Inflammatory macrophage treated with lipopolysaccharide for 1 hour (primary cell): Measurements from ENCODE around the gene ADAM15.

ENCODE experiments used
- DNase-seq, 2 donors: peaks; one replicate each; pipeline ENCODE4 v3.0.0-alpha.2; 2020 to 2022

The ADAM15 gene

DNA sequence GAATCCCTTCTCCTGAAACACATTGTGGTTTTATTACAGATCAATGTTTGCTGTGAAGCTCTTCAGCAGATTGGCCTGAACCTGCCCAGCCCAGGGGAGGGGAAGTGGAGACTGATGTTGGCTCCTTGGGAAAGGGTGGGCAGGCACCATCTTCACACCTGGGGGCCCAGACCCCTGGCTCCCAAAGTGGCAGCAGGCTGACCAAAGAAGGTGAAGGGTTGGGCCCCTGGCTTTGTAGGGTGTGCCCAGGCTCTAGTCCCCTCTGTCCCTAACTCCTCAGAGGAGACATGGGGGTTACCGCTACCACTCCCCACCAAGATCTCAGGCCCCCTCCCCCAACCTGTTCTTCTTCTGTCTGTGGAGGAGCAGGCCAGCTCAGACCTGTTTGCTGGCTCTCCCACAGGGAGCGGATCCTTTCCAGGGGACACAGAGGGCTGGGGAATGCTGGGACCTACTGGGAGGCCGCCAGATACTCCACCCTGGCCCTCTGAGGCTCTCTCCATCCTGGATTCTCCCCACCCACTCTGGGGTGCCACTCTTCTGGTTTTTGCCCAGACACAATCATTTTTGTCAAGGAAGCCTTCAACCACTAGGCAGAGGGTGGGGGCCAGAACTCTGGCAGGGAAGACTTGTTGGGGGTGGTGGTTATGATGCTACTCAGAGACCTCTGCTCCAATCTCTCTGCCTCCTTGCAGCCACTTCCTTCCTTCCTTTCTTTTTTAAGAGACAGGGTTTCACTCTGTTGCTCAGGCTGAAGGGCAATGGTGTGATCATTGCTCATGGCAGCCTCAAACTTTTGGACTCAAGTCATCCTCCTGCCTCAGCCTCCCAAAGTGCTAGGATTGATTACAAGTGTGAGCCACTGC lies 22.5 kb downstream of the ADAM15 start:
- DNase-seq = peak; percentile 38 to 51

DNA sequence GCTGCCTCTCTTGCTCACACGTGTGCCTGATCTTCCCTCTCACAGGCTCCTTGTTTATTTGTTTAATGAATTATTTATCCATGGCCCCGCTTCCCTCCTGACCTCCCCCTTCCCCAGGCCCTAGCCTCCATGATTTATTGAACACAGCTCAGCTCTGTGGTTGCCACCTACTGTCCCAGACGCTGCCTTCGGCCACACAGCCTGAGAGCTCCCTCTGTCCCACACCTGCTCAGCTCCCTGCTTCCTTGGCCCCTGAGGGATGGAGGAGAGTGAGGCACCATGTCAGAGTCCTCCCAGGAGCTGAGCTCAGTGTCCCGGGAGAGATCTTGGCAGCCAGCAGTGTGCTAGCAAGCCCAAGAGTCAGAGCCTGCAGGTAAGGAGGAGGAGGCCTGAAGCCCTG lies 24.4 kb downstream of the ADAM15 start:
- DNase-seq = no peak

DNA sequence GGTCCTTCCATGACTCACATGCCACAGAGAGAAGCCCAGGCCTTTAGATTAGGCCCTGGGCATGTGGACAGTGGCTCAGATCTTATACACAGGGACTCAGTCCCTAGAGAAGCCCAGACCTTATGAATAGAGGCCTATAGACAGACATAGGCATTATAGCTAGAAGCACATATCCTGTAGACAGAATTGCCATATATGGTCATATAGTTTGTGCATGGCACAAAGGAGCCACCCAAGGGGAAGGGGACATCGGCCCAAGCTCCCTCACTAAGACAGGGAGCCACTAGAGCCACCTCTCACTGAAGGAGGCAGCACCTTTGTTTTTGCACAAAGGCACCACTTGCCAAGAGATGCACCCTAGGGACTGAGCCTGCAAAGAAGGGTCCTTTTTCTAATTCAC lies 25.3 kb downstream of the ADAM15 start:
- DNase-seq = no peak

DNA sequence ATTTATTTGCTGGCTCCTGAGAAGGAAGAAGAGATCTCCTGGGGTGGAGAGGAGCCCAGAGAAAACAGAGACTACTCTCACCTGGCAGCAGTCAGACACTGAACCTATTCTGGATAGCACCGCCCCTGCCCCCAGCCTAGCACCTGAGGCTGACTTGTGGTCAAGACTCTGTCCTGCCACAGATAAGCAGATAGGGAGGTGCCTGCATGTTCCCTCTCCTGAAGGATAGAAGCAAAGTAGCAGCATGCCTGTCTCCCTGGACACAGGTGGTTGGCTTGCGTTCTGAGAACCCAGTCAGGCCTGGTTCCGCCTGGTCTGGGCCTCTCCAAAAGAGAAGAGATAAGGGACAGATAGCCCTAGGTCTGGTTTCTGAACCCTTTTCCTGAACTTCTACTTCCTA lies 26.2 kb downstream of the ADAM15 start:
- no peak for DNase-seq

DNA sequence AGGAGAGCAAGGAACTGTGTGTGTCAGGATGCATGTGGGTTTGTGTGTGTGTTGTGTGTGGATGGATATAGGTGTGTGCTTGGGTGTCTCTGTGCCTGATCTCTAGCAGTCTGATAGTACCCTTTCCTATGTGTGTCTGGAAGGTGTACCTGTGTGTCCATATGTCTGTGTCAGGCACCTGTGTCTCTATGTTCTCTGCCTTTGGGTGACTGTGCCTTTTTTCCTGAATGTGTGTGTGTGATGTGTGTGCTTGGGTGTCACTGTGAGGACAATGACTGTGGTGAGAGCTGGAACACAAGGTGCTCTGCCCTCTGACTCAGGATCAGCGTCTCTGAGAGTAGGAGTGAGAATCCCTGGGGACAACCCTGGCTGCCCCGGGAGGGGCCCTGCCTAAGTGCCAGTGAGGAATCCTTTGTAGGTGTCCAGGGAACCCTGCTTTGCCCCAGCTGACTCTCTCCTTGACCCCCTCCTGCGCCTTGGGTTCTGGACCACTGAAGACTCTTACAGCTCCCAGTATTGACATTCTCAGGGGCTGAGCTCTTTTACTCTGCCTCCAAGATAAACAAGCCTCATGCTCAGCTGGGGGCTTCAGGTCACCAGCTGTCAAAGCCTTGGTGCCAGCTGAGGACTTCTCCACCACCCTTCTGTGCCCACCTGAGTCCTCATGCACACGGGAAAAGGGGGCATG lies 26.8 kb downstream of the ADAM15 start:
- DNase-seq = no peak

DNA sequence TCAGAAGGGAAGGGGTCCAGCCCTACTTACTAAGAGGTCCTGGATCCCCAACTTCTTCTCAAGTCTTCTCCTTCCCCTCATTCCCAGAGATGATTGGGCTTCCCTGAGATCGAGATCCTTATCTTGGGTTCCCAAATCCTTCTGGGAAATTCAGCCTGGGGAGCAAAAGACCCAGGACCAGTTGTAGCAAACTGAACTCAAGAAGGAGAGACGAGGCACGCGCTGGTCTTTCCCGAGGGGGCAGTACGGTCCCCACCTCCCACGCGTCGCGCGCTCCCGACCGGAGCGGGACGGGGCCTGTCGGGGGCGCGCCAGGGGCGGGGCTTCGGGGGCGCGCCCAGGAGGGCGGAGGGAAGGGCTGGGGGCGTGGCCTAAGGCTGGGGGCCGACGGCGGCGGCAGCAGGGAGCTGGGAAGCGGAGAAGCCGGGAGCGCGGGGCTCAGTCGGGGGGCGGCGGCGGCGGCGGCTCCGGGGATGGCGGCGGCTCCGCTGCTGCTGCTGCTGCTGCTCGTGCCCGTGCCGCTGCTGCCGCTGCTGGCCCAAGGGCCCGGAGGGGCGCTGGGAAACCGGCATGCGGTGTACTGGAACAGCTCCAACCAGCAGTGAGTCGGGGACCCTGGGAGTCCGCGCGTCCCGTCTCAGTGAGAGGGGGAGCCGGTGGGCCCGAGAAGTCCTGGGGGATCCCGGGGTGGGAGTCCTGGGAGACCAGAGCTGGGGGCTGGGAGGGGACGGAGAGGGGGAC lies 27.5 kb downstream of the ADAM15 start, which contains the start of gene EFNA3:
TSS of gene EFNA3 (plus strand) at position 369 of the 741 bp plus-strand sequence. CDS start at position 474, 105 bp downstream.
- peak; percentile 62 to 83 for DNase-seq

DNA sequence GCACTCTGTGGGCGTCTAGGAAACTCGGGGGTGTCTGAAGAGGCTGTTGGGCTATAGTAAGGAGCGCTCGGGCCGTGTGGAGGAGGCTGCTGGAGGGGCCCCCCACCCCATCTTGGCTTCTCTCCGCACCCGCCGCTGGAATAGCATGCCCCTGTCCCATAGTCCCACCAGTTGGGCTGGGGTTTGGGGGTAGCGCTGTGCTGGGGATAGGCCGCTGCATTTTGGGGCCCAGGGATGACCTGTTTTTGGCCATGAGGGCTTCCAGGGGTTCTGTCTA lies 28.0 kb downstream of the ADAM15 start:
- DNase-seq = no peak

DNA sequence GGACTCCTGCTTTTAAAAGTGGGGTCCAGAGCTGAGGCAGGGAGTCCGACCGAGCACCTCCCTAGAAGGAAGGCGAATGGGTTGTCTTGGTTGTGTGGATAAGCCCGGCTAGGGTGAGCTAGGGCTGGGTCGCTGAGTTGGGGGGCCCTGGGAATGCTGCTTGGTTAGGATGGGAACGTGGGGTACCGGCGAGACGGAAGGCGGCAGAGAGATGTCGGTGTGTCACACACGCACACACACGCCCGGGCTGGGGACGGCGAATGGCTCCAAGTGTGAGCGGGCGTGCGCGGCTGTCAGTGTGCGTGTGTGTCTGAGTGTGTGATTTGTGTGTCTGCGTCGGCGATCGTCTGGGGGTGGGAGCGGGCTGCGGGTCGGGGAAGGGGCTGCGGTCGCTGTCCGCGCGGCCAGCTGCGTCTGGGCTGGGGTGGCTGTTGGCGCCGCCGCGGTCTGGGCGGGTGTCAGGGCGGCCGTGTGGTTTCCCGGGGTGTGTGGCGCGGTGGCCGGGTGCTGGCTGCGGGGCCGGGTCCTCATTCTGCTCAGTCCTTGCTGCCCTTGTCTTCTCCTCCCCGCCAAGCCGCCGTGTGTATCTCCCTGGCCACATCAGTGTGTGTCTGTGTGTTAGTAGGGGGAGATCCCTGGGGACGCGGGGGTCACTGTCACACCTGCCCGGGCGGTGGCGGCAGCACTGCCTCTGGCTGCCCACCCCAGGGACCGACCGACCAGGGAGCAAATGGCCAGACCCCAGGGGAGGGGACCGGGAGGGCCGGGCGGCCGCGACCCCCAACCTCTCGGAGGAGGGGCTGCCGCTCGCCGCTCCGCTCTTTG lies 28.6 kb downstream of the ADAM15 start:
- no peak for DNase-seq

DNA sequence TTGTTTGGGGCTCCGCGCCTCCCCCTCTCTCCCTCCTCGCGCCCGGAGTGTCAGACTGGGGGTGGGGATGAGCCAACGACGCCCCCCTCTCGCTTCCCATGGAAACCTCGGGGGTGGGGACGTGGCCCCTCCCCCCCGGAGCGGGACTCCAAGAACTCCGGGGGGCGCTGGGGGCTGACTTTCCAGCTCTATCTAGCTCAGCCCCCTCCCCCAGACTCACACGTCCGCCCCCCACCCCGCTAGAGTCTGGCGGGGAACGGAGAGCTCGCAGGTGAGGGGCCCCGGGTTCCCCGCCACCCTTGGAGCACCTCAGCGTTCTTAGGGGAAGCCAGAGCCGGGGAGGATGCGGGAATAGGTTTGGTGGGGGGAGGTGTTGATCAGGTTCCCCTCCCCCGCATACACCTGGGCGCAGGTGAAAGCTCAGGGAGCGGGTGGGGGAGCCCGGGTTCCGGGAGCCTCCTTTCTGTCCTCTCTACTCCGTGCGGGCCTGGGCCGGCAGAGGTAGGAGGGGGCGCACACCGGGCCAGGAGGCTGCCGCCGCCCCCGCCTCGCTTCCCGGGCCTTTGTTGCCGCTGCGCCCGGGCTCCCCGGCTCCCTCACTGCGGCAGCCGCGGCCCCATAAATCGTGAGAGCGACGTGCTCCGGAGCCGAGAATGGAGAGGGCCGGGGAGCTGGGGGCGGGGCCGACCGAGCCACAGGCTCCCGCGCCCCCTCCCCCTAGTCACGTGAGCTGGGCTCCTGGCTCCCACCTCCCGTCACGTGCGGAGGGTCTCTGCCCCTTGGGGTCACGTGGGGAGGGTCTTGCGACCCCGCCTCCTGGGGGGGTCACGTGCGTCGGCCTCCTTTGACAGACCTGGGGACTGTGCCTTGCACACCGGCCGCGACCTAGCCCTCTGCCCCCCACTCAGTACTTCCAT lies 29.5 kb downstream of the ADAM15 start:
- no peak for DNase-seq

DNA sequence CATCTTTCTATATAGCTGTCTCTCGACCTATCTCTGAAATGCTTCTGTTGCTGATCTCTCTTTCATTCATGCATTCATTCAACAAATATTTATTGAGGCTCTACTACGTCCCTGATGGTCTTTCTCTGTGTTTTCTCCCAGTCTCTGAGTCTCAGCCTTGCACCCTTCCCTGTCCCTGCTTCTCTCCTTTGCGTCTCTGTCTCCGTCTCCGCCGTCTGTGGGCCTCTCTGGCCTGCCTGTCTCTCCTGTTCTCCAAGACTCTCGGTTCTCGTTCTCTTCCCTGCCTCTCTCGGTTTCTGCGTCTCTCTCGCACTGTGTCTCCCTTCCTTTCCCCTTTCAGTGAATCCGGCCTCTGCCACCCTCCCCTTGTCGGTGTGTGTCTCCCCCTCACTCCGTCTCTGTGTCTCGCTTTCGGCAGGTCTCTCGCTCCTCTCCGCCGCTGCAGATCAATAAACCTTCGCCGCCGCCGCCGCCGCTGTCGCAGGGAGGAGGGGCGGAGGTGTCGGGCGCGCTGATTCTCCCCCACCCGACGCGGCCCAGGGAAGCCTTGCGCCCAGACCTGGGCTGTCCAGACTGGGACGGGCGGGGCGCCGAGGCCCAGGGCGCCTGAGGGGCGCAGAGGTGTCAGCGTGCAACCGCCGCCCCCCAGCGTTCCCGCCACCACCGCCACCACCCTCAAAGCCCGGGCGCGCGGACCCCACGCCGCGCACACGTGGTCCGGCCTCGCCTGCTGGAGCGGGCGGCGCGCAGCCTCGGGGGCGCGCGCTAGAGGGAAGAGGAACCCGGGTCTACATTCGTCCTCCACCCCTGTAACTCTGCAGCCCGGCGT lies 30.6 kb downstream of the ADAM15 start:
- no peak for DNase-seq

DNA sequence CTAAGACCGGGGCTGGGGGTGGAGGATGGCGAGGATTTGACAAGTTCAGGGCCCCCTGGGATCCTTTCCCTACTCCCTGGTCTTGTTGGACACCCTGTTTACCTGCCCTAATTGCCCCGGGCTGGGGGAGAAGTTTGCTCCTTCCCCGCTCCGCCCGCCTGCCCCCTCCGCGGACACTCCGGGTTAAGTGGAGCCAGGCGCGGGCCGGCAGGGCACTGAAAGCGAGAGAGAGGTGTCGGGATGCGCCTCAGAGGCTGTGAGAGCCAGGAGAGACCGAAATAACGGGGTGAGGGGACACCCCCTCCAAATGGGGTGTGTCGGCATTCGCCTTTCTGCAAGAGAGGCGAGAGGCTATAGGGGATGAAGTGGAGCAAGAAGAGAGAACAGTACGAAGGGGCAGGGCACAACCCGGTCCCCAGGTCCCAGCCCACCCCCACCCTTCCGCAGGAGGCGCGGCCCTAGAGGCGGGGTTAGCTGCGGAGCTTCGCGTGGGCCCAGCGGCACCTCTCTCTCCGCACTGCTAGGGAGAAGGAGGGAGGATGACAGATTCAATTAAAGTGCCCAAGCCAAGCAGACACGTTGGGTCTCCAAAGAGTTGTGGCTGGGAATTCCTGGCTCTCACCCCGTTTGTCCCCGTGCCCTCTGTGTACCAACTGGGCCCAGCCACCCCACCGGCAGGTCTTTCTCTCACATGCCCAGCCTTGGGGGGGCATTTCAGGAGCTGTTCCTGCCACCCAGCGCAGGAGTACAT lies 31.4 kb downstream of the ADAM15 start:
- DNase-seq = no peak

DNA sequence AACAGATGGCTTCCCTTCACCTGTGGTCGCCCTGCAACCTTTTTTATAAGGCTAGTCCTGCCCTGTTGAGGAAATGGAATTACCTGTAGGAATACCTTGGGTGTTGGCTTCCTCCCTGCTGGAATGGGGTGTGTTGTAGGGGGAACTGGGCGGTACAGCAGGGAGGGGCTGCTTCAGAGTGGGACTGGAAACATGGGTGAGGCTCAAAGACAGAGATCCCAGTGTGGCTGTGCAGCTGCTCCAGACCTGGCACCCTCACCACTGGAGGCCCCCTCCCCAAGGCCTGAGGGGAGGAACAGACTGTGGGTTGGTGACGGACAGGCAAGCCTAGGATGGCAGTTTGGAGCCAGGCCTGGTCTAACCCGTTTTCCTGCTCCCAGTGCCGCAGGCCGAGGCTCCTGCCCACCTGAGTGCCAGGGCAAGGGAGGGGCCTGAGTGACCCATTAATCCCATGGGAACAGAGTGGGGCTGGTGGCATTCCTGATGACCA lies 32.0 kb downstream of the ADAM15 start:
- DNase-seq = no peak

DNA sequence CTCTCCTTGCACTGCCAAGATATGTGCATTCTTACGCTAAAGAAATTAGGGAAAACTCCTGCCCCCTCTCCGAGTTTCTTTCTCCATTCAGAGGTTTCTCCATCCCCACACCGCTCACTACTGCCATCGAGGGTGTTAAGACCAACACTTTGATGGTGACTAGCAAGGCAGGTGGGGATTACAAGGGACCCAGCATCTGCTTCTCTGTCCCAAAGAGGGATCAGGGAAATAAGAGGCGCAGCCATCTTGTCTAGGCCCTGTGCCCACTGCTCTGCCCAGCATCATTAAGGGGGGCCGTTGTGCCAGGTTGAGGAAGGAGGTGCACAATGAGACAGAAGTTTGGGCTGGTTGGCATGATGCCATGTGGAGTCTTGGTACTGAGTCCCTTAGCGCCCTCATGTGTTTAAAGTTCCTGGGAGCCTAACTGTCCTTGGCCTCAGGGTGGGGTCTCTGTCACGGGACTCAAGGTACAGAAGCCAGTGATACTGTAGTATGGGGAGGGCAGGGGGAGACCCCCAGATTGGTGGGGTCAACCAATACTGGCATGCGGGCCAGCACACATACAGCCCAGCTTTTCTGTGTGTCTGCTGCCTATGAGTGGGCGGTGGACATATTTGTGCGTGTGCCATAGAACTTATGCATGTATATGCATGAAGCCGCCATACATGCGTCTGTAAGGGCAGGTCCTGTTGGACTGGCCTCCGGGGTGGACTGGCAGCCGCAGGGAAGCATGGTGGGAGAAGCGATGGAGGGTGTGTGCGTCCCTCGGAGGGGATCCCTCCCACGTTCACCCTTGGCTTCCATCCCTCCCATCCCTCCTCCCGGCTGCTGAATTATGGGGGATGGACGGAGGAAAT lies 33.0 kb downstream of the ADAM15 start:
- peak in 1 of 2 donors; percentile 43 for DNase-seq

DNA sequence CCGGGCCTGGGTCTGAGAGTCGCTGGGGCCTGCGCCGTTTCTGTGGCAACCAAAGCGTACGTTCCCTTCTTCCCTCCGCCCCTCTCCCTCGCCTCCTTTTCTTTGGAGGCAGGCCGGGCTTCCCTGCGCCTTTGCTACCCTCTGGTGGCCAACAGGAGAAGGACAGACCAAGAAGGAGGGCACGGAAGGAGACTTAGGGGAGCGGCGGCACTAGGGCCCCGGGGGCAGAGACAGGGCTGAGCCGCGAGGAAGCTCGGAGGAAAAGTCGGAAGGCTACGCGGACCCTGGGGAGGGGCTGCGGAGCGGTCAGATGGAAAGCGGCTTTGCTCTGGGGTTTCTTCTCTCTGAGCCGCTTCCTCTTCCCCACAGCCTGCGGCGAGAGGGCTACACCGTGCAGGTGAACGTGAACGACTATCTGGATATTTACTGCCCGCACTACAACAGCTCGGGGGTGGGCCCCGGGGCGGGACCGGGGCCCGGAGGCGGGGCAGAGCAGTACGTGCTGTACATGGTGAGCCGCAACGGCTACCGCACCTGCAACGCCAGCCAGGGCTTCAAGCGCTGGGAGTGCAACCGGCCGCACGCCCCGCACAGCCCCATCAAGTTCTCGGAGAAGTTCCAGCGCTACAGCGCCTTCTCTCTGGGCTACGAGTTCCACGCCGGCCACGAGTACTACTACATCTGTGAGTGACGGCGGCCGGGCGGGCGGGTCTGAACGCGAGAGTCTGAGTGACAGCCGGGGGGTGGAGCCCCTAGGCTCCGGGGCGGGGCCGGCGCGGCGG lies 33.8 kb downstream of the ADAM15 start:
- peak; percentile 85 to 96 for DNase-seq

DNA sequence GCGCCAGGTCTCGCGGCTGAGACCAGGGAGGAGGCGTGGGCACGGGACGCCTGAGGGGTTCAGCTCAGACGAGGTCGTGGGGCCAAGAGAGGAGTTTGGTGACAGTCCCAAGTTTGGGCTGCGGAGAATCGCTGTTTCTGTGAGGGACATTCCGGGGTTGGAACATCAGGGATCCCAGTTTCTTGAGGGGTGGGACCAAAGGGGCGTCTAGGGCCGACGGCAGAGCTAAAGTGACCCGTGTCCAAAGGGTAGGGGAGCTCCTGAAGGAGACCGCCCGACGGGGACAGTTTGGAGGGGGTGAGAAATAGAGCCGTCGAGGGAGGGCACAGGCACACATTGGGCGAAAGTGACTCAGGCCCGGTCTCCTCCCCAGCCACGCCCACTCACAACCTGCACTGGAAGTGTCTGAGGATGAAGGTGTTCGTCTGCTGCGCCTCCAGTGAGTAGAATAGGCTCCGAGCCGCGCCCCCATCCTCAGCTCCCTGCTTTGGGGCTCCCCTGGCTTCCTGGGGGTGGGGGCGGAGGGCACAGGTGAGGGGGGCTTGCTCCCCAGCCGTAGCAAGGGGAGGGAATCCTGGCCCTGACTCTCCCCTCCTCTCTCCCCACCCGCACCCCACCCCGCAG lies 34.5 kb downstream of the ADAM15 start:
- peak; percentile 42 to 57 for DNase-seq

DNA sequence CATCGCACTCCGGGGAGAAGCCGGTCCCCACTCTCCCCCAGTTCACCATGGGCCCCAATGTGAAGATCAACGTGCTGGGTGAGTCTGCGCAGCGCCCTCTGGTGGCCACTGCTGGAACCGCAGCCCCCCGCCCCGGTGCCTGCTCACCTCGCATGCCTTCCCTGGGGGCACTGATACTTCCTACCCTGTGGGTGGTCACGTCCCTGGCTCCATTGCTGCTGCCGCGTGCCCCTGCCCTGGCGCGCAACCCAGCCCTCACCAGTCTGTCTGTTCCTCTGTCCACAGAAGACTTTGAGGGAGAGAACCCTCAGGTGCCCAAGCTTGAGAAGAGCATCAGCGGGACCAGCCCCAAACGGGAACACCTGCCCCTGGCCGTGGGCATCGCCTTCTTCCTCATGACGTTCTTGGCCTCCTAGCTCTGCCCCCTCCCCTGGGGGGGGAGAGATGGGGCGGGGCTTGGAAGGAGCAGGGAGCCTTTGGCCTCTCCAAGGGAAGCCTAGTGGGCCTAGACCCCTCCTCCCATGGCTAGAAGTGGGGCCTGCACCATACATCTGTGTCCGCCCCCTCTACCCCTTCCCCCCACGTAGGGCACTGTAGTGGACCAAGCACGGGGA lies 35.1 kb downstream of the ADAM15 start:
- DNase-seq = peak; percentile 33 to 82
